HG03064 (cell line): Measurements from ENCODE around the gene CCDC142.
"Not testable (repeated sequence)": the region's sequence is repeated elsewhere in the genome, so short reads cannot be mapped to it uniquely, and the experiment has no call there.

ENCODE experiments used
- ATAC-seq: cut with Tn5 transposase; IDR thresholded peaks from one replicate; pipeline ENCODE4 v1.9.1; 2021; ENCODE audit warnings: low read depth; ENCODE audit not compliant: unreplicated experiment

CCDC142 gene

GRCh38 chr2:74472945-74473258 lies 9.9 kb downstream of the CCDC142 start:
- no peak for ATAC-seq

DNA sequence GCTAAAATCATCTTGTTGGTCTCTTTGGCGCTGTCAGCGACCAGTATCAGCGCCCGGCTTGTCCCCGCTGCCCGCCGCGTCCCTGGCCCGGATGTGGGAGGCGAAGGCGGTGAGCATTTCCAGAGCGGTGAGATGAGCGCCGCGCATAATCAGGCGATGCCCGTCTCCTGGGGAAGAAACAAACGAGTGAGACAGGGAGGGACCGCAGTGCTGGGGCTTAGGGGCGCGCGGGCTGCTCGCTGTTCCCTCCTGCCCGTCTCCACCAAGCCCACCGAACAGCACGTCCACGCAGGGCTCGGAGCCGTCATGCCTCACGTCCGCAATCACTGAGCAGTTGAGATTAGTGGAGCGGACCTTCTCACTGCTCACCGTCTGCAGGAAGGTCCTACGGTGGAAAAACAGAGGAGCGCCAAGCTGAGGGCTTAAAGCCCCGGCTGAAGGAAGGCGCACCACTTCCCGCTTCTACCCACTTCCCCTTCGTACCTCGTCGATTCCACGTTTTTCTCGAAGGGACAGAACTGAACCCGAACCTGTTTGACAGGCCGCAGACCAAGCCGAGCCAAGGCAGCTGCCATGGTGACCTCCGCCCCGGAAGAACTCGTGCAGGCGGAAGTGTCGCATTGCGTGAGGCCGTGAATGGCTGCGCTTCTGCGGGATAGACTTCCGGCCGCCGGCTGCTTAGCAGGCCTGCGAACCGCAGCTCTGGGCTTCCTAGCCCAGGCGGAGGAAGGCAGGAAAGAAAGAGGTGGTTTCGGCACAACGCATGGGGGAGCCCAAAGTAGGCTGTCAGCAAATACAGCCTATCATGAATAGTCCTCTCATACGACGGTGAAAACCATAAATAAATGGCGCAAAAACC lies 10.5 kb downstream of the CCDC142 start, which contains the start of gene MRPL53:
Gene MRPL53 (minus strand): TSS at position 595 of the 859 bp plus-strand sequence. CDS start 20 bp downstream, at position 575.
- peak; percentile 81 for ATAC-seq

GRCh38 chr2:74471332-74472065 lies 11.3 kb downstream of the CCDC142 start:
- ATAC-seq: no peak

GRCh38 chr2:74470742-74471141 lies 12.1 kb downstream of the CCDC142 start:
- not testable (repeated sequence) for ATAC-seq

DNA sequence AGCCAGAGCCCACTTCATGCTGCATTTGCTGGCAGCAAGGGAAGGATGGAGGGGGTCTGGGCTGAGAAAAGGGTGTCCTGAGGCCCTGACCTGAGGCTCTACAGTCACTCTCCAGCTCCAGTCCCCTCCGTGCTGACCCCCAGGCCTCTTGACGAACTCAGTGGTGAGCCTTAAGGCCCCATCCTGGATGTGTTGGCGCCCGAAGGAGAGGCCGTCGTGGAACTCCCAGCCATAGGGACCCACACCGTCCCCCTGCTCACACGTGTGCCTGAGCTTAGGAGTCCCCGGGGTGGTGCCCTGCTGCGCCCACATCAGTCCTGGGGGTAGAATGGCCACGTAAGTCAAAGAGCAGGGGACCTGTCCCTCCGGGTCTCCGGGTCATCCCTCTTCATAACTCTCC lies 18.4 kb downstream of the CCDC142 start:
- ATAC-seq: no peak

DNA sequence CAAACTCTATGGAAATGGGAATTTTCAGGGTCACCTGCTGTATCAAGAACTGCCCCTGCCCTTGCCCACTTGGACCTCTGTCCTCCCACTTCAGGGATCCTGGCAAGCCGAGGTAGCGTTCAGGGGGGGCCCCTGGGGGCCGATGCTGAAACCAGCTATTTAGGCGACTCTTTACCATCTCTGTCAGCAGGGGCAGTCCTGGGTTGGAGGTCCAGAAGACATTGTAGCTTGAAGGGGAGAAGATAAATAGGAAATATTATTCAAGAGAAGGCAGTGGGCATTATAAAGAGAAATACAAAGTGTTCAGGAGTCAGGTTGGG lies 20.1 kb downstream of the CCDC142 start:
- no peak for ATAC-seq

DNA sequence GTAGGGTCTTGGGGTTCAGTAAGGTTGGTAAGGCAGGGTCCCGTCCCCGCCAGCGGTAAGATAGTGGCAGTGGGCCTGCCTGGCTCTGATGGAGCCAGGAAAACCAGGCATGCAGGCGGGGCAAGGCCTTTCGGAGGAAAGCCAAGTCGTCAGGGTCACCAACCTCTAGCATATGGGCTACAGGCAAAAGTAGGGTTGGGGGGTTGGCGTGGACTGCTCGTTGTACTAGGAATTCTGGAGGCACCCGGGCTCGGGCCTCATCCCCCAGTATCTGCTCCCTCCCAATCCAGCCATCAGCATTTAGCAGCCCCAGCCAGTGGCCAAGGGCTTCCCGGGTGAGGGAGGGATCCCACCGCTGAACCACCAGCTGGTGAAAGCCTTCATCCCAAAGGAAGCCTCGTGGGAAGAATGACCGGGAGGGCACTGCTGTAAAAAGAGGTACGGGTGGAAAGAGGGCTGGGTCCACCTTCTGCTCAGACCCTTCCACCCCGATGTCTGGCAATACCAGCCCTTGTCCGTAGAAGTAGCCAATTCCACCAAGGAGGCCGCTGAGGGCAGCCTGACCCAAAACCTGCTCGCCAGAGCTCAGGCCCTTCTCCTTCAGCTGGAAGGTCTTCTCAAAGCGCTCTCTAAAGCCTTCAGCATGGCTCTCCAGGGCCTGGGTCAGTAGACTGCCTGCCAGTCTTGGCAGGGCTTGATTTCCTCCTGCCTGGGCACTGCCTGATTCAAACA lies 20.6 kb downstream of the CCDC142 start:
- no peak for ATAC-seq

DNA sequence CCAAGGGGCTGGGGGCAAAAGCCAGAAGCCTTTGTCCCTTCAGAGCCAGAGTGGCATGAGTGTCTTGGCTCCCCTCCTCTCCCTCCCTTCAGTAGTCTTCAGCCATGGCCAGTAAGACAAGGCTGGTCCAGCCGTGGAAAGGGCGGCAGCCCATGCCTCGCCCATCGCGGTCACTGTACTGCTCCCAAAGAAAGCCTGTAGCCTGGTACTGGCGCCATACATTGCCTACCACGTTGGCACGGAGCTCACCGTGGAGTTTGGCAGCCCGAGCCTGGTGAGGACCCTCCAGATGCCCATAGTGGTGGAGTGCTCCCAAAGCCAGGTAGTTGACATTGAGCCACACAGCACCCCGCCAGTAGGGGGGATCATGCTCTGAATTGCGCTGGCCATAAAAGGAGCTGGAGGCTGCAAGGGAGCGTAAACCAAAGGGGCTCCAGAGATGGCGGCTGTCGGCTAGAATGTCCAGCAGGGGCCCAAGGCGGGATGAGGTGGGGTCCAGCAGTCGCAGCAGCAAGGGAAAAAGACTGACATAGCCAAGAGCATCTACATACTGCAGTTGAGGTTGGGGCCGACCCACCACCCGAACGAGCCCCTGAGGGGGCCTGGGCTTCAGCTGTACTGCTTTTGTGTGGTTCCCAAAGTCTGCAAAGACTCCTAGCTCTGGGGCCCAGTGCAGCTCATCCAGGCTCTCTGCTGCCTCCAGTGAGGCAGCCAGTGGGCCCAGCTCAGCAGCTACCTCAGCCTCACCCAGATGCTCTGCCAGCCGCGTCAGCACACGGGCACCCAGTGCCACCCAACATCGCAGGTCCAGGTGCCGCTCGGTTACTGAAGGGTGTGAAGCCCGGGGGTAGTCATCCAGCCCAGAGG lies 21.4 kb downstream of the CCDC142 start:
- ATAC-seq: no peak

GRCh38 chr2:74460187-74460586 lies 22.6 kb downstream of the CCDC142 start:
- not testable (repeated sequence) for ATAC-seq

DNA sequence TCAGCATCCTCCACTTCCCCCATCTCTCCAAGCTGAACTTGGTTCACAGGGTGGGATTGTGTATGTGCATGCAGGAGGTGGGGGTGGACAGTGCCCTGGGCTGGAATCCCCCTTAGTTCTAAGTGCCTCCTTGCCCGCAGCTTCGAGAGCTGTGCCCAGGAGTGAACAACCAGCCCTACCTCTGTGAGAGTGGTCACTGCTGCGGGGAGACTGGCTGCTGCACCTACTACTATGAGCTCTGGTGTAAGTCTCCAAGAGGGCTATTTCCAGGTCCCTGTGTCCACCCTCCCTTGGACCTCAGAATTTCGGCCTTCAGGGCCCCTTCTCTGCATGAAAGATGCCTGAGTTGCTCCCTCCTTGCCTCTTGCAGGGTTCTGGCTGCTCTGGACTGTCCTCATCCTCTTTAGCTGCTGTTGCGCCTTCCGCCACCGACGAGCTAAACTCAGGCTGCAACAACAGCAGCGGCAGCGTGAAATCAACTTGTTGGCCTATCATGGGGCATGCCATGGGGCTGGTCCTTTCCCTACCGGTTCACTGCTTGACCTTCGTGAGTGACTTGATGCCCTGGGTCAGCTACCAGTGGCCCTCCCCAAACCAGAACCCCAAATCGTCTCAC lies 23.2 kb downstream of the CCDC142 start:
- ATAC-seq: not testable (repeated sequence)

DNA sequence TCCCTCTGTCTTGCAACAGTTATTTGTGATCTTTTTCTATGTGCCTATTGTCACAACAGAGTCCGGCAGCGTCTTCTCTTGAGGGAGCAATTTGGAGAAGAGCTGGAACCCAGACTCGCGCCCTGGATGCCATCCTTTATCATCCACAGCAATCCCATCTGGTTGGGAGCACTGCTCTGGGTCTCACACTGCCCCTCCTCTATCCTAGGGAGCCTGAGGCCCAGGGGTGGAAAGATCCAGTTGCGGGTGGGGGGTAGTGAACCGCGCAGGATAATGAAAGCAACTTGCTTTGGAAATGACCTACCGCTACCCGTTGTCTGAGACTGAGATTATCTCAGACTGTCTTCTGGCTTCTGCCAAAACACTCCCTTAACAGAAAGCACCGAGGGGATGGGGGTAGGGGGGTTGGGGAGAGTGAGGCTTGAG lies 23.8 kb downstream of the CCDC142 start:
- ATAC-seq: no peak

DNA sequence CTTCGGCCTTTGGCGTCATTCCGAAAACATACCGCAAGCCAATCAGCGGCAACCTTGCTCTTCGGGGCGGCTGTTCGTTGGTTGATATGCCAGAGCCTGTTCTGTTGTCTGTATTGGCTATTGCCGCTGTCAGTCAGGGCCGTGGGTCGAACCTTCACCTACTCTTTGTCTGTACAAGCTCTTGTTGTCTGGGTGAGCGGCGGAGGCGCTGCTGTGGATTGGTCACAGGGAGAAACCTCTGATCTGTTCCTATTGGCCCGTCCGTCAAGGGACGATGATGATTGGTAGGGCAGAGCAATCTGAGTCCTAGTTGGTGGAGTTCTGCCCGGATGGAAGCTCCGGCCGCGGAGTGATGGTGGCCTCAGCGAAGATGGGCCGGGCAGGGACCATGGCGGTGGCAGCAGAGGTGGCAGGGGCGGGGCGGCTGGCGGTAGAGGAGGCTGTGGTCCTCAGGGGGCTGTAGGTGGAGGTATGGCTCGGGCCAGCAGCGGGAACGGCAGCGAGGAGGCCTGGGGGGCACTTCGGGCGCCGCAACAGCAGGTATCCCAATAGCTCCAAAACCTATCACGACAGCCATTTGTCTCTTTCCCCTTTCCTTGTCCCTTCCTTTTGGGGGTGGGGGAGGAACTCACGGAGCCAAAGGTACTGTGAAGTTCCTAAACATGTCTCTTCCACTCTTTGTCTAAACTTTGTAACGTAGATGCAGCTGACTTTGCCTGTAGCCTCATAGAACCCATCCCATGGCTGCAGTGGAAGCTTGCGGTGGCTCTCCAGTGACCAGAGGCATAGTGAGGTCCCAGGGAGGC lies 24.5 kb downstream of the CCDC142 start, which contains the start of gene WBP1:
Gene WBP1 (plus strand): TSS at position 307 of the 806 bp plus-strand sequence. CDS start 165 bp downstream, at position 472.
- peak; percentile 84 for ATAC-seq

- peak; percentile 26 for ATAC-seq
These were observed 25.2 kb downstream of the CCDC142 start for GRCh38 chr2:74457549-74458131.

DNA sequence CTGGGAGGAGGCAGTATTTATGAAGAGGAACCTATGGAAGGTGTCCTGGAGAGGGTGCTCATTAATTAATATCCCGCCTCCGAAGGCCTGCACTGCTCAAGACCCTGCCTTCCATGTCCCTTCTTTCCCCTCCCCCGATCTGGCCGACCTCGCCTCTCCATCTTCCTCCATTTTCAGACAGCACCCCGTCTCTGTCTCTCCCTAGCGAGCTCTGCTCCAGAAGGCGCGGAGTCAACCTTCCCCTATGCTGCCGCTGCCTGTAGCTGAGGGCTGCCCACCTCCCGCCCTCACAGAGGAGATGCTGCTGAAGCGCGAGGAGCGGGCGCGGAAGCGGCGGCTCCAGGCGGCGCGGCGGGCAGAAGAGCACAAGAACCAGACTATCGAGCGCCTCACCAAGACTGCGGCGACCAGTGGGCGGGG lies 25.7 kb downstream of the CCDC142 start:
- ATAC-seq: no peak

DNA sequence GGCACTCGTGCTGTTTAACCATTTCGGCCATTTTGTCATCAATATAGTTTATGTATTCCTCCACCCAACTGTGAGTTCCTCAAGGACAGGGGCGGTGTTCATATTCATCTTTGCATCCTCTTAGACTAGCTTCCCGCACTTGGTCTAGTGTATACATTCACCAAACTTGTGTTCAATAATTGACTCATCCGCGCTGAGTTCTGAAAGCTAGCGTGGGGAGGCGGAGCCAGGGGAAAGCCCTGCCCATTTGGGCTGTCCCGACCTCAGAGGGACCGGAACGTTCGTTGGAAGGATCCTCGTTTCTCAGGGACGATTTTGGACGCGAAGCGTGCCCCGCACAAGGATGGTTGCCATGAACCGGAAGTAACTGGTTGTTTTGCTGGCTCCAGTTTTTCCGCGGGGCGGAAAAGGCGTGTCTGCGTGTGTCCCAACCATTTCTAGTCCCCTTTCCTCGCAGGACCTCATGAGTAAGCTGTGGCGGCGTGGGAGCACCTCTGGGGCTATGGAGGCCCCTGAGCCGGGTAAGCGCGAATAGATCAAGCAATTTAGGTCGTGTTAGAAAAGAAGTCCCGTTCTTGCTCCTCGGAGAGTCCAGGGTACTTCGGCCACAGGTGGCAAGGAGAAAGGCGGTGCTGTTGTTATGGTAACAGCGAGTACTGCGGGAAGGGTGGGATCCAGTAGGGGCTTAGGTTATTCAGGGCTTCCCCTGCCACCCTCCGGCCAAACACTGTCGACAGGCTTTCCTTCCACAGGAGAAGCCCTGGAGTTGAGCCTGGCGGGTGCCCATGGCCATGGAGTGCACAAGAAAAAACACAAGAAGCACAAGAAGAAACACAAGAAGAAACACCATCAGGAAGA lies 27.9 kb downstream of the CCDC142 start, which contains the start of gene INO80B:
Gene INO80B (plus strand): TSS at position 434 of the 858 bp plus-strand sequence. CDS start 30 bp downstream, at position 464.
- ATAC-seq: peak; percentile 39

- ATAC-seq: no peak
These were observed 32.1 kb downstream of the CCDC142 start for GRCh38 chr2:74450570-74451190.

DNA sequence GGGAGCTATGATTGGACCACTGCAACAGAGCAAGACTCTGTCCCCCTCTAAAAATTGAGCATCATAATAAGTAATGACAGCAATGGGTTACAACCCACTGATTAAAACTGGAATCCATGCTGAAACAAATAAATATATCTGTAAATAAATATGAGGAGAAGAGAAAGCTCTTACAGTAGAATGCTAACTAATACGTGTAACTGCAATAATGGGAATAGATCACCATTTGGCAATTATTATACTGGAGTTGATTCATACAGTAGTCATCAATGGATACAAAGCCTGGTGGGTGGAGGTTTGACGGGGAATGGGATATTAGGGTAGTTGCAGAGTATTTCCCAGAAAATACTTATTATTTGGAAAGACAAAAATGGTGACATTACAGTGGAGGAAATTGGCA lies 34.0 kb downstream of the CCDC142 start:
- ATAC-seq: no peak
